IMR-90 (cell line): ENCODE results near the gene FBXO3.

Source experiments
- BHLHE40 ChIP-seq: fragments of 150-350 bp; IDR thresholded peaks from 2 replicates; pipeline ENCODE4 v1.6.1; 2016; ENCODE audit warnings: mild to moderate bottlenecking, low read depth, low read length
- CHD1 ChIP-seq: IDR thresholded peaks from 2 replicates; pipeline ENCODE4 v1.6.1; 2012; ENCODE audit warnings: low read depth, low read length, improper control_type of control experiment
- FOS ChIP-seq: fragments of 150-350 bp; IDR thresholded peaks from 2 replicates; pipeline ENCODE4 v1.6.1; 2016; ENCODE audit warnings: low read depth, low read length
- MAFK ChIP-seq: IDR thresholded peaks from 2 replicates; pipeline ENCODE4 v1.6.1; 2012; ENCODE audit warnings: low read depth, low read length, improper control_type of control experiment
- MXI1 ChIP-seq: IDR thresholded peaks from 2 replicates; pipeline ENCODE4 v1.6.1; 2012; ENCODE audit warnings: low read depth, mild to moderate bottlenecking, low read length, moderate library complexity, borderline replicate concordance
- NFE2L2 ChIP-seq: fragments of 150-350 bp; IDR thresholded peaks from 2 replicates; pipeline ENCODE4 v1.6.1; 2016; ENCODE audit warnings: low read depth, mild to moderate bottlenecking, low read length
- POLR2A ChIP-seq: IDR thresholded peaks from 2 replicates; pipeline ENCODE4 v1.6.1; 2012; ENCODE audit warnings: mild to moderate bottlenecking, low read depth, low read length
- RAD21 ChIP-seq: IDR thresholded peaks from 2 replicates; pipeline ENCODE4 v1.6.1; 2012; ENCODE audit warnings: low read length, improper control_type of control experiment
- RFX5 ChIP-seq: IDR thresholded peaks from 2 replicates; pipeline ENCODE4 v1.8.0; 2012; ENCODE audit warnings: low read depth, mild to moderate bottlenecking, low read length, moderate library complexity
- SMC3 ChIP-seq: fragments of 150-350 bp; IDR thresholded peaks from 2 replicates; pipeline ENCODE4 v1.6.1; 2016; ENCODE audit warnings: low read depth, mild to moderate bottlenecking, antibody characterized with exemption, low read length, moderate library complexity
- TF ChIP-seq, protein P1 (sequence below): conservative IDR thresholded peaks from 2 replicates; pipeline ENCODE4 v1.5.1; 2012; ENCODE audit warnings: mild to moderate bottlenecking, low read depth, low read length, improper control_type of control experiment
- TF ChIP-seq, protein P2 (sequence below): fragments of 150-350 bp; IDR thresholded peaks from 2 replicates; pipeline ENCODE4 v1.6.1; 2017; ENCODE audit warnings: mild to moderate bottlenecking, antibody characterized with exemption, low read length, low read depth

DNA sequence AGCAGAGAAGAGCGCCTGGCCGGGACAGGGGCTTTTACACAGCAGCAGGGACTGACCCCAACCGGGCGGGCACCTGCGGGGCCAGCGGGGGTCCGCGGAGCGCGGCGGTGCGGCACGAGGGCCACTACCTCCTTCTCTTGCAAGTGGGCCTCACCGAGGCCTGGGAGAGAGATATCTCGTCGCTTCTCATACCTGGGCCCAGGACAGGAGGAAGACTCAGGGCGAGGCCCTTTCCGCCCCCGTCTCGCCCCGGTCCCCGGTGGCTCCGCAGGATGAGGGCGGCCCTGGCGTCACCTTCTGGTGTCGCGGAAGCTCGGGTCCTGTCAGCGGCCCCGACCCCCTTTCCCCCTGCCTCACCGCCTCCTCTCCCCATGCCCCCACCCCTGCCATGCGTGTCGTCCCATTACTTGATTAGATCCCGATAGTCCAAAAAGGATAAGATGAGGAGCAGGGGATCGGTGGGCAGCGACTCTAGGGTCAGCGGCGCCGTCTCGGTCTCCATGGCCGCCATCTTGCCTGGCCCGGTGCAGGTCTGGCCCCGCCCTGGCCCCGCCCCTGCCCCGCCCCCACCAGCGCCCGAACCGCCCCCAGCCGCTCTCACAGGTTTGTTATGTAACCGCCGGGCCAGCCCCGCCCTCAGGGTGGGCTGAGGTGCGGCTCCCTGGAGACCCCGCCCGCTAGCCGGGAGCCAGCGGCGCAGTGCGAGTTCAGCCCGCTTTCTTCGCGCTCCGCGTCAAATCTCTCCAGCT lies at the start of gene FBXO3:
- TF ChIP-seq, protein P1, sequence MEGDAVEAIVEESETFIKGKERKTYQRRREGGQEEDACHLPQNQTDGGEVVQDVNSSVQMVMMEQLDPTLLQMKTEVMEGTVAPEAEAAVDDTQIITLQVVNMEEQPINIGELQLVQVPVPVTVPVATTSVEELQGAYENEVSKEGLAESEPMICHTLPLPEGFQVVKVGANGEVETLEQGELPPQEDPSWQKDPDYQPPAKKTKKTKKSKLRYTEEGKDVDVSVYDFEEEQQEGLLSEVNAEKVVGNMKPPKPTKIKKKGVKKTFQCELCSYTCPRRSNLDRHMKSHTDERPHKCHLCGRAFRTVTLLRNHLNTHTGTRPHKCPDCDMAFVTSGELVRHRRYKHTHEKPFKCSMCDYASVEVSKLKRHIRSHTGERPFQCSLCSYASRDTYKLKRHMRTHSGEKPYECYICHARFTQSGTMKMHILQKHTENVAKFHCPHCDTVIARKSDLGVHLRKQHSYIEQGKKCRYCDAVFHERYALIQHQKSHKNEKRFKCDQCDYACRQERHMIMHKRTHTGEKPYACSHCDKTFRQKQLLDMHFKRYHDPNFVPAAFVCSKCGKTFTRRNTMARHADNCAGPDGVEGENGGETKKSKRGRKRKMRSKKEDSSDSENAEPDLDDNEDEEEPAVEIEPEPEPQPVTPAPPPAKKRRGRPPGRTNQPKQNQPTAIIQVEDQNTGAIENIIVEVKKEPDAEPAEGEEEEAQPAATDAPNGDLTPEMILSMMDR: no peak
- TF ChIP-seq POLR2A (peak; percentile 19; the same call in 1 of the 2 replicates), BHLHE40 (no peak), RFX5 (no peak), FOS (no peak), SMC3 (no peak), CHD1 (no peak), NFE2L2 (no peak), RAD21 (no peak), MAFK (no peak), MXI1 (no peak)
- TF ChIP-seq, protein P2, sequence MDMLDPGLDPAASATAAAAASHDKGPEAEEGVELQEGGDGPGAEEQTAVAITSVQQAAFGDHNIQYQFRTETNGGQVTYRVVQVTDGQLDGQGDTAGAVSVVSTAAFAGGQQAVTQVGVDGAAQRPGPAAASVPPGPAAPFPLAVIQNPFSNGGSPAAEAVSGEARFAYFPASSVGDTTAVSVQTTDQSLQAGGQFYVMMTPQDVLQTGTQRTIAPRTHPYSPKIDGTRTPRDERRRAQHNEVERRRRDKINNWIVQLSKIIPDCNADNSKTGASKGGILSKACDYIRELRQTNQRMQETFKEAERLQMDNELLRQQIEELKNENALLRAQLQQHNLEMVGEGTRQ: no peak
